HG02571 (cell line): ENCODE measurements around the gene TENM3.

ENCODE experiments used
- ATAC-seq: cut with Tn5 transposase; IDR thresholded peaks from one replicate; pipeline ENCODE4 v1.9.1; 2021; ENCODE audit warnings: mild to moderate bottlenecking, moderate library complexity; ENCODE audit not compliant: unreplicated experiment

TENM3 gene

DNA sequence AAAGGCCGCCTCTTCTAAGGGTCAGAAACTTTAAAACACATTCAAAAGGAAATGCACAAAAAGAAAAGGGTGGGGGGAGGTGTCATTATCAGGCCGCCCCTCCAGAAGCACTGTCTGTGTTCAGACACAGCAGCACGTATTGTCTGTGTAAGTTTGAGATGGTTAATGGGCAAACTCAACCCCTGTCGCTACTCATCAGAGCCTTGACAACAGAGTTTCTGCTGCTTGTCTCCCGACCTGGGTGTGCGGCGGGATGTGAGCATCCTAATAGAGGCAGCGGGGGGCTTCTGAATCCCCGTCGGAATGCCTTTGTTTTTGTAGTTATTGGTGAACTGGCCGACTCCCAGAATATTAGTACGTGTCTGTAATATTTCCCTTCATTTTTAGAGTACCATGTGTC lies 515.1 kb downstream of the TENM3 start:
- no peak for ATAC-seq

DNA sequence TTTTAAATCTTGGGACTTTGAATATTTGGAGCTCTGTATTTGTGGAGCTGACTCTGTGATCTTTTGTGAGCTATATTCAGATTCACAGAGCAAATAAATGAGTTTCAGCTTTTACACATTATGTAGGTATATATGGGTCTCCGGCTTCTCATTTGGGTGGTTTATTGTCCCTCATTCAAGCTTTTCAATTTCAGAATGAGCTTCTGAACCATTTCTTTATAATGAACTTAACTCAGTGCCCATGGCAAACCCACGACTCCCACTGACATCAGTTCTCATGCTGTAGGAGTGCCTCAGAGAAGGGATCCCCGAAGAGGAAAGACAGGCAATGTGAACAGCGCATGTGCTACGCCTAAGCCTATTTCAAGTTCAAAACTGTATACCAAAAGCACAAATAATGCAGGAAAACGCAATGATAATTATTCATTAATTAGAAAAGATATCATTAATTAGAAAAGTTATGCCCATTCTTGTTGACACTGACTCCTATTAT lies 517.4 kb downstream of the TENM3 start:
- ATAC-seq = no peak

DNA sequence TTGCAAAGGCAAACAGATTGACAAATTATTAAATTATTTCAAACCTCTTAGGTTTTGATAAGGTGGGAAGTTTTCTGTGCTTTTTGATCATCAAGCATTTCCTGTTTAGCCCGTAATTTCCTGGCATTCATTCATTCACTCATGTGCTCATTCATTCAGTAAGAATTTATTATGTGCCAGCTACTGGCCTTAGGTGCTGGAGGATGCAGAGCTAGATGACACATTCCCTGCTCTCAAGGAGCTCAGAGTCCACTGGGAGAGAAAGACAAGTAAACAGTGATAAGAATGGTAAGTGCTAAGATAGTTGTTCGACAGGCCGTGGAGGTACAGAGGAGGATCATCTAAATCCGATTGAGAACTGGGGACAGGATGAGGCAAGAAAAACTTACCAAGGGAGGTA lies 520.9 kb downstream of the TENM3 start:
- no peak for ATAC-seq

DNA sequence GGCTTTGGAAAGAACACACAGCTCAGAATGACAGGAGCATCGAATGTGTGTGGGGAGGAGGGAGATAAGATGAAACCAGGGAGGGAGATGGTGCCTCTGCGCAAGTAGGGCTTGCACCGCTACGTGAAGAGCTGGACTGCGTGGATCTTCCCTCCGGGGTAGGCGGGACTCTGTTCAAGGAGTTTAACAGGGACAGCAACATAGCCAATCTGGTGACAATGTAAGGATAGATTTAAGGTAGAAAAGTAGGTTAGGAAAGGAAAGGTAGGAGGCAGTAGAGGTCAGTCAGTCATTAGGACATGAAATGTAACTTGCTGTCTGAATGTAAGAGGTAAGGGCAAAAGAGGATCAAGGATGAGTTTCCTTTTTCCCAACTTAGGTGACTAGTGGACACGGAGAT lies 521.4 kb downstream of the TENM3 start:
- no peak for ATAC-seq

DNA sequence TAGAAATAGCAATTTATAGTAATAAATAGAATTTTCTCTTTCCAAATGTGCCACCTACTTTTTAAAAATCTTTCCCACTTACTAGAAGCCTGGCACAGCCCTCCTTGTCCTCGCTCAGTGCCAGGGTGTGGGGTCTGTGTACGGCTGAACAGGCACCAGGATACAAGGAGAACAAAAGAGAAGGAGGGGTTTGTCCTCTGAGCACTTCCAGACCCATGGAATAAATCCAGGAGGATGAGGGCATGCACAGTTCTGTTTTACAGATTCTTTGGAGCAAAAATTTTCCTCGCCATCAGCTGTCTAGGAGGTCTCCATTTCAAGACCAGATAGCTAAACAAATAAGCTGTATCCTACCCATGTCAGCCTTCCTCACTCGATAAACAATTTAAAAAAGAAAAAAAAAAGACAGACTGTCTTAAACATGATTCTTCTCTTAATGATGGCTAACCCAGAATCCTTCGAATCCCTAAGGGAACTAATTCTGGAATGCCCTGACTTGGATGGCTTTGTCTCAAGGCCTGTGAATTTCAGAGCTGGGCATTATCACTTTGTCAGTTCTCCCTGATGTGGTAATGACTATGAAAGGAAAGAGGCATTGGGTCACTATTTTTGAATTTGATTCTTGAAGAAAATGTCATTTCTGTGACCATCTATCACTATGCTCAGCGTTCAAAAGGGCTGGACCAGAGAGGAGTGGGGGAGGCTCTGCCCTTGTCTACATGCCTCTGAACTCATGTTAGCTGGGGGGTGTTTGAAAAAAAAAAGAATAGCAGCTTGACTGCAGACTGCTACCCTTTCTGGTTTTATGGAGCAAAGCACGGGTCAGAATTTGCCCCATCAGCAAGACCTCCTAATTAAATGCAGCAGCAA lies 523.0 kb downstream of the TENM3 start:
- ATAC-seq = no peak

DNA sequence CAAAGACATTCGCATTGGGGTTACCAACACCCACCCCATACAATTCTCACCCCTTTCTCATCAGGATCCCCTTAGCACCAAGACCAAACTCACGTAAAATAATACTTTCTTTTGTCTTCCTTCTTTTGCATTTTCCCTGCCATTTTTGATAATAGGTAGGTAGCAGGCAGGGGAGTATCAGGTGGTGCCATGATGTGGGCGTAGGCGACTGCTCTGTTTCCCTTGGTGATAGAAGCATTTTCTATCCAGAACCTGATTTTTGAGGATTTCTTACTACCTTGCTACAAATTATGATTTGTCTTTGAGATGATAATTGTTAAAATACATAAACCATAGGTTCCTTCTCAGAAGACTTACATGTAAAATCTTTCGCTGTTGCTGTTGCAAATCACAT lies 523.7 kb downstream of the TENM3 start:
- no peak for ATAC-seq

DNA sequence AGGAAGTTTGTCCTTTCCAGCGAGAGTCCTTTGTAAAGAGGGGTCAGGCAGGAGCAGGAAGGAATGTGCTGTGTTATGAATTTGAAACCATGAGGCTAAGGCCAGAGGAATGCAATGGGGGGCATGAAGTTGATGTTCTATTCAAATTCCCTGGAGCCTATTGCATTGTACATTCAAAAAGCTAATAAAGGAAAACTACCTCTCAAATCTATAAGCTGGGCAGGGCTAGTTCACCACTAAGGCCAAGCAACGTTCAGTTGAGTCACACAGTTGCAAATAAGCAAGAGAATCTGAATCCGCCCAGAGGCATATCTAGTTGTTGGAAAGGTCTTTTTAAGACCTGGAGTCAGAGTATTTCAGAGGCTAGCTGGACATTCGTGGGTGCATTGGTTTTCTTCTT lies 525.6 kb downstream of the TENM3 start:
- no peak for ATAC-seq

DNA sequence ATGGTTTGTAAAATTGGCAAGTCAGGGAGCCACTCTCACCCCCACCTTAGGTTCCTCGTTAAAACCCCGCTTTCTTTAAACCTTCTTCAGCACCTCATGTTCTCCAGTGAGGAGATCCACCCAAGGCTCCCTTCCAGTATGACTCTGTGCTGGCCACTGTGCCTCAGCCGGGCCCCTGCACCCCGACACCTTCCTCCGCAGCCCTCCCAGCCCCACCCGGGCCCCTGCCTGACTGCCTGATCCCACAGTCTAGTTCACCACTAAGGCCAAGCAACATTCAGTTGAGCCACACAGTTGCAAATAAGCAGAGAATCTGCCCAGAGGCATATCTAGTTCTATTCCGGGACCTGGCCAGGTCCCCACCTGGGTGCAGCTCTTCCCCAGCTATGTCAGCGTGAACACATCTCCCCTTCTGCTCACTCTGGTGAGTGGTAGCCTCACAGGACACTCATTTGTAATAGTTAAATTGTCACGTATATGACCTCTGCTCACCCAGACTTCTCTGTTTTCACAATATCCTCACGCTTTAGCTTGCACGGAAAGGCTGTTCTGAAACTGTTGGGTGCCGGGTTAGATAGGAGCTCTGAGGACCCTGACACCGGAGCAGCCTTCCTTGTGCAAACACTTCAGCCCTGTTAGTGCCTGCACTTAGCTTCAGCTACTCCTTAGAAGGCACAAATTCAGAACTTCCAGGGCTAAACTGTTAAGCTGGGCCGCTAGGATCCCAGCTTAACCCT lies 527.2 kb downstream of the TENM3 start:
- ATAC-seq = no peak

DNA sequence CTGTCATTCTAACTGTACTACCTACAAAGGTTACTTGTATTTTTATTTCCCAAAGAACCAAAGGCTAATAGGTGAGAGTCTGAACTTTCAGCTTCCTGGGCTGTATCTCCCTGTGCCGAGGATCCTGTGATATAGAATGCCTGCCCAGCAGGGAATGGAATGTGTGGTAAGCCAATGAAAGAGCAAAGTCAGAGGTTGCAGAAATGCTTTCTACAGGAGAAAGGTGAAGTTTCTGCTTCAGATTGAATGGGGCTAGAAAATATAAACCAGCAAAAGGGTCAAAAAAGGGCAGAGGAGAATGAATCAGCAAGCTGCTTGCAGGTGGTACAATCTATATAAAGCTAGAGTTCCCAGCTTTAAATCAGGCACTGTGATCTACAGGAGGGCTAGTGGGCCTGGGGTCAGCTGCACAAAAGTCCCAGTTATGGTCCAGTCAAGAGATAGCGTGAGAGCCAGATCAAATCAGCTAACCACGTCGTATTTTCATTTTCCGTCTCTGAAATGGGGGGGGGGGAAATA lies 527.9 kb downstream of the TENM3 start:
- ATAC-seq = no peak

DNA sequence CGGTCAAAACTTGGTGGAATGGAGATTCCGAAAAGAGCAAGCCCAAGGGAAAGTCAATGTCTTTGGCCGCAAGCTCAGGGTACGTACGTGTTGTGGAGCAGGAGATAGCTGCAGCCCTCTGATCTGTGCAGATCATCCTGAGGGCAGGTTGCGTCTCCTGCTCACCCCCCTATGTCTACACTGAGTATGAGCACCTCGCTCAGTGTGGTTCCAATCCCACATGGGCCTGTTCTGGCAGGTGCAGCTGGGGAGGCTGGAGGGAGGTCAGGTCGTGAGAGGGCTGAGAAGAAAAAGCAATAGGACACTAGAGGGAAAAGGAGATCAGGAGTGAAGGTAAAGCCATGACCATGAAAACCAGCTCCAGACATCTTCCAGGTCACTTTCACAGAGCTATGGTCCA lies 531.9 kb downstream of the TENM3 start:
- ATAC-seq = no peak

DNA sequence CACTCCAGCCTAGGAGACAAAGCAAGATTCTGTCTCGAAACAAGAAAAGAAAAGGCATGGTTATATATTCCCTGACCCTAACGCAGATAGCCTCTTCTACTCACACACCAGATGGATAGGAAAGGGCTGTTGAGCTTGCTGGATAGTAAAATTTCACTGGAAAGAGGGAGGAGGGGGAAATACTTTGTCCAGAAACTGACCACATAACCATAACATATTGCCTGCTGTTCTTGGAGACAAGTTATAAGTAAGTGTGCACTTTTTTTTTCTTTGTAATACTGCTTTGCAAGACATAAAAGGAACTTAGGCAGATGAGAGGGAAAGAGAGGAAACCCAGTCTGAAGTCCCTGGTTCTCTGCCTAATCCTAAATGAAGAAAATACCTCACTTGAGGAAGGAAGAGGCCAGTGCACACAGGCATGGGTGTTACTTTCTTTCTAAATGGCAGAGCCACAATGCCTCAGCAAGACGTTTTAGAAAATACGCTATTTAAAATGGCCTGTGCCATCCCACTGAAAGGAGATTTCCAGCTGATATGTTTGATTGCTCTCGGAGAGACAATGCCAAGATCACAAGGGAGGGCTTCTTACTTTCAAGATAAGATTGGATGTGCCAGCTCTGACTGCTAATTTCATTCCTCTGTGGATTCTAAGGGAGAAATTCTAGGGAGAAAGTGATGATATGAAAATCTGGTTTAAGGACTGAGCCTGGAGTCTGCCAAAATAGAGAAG lies 533.3 kb downstream of the TENM3 start:
- no peak for ATAC-seq

DNA sequence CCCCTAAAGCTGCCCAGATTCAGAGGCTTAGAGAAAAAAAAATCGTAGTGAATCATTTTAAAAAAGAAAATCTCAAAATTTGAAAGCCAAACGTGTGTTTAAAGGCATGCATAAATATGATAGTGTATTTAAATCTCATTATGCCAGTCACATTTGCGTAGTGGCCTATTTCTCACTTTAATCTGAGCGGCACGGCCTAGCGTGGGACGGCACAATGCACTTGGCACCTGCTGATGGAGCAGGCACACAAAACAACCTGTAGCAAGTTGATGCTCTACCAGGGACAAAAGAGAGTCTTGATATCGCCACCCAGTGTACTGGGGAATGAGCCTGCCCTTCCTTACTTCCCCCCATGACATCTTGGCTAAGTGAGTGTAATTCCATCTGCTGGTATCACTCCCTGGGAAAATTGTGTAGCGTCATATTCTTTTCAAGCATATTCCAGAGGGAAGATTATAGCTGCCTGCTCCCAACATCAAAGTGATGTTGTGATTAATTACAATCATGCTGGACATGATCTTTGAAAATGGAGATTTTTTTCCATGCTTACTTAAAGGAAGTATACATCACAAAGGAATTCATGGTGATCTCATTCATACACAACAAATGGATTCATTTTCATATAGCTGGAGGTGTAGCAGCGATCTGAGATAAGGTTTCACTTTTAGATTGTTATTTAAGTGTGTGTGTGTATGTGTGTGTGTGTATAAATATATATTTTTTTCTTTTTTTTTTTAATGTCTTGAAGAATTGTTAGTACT lies 535.2 kb downstream of the TENM3 start:
- ATAC-seq = no peak

DNA sequence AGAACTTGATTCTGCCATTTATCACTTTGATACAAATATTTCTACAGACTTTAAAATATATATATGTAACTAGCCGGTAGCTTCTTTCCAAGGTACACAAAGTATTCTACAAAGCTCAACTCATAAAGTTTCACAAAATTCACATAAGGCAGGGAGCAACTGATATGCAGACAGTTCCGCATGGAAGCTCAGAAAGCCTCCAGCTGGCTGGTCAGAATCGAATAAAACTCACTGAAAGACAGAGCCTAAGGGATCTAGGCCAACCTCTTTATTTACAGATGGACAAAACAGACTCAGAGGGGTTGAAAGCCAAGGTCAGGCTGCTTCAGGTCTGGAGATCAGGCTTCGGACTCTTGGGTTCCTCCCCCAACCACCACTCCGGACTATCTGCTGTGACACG lies 543.8 kb downstream of the TENM3 start:
- no peak for ATAC-seq

DNA sequence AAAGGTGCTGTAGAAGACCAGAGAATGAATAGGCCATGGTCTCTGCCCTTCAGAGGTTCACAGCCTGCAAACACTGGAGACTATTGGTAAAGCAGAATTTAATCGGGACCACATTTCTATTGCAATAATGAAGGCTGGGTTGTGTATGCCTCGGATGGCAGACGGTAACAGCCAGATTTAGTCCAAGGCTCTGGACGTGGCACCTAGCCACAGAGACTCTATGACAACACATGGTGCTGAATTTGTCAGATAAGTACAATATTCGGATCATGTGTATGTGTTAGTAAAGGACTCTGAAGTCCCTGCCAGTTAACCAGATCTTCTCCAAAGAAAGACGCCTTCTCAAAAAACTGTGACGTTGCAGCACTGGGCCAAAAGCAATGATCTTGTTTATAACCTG lies 545.0 kb downstream of the TENM3 start:
- no peak for ATAC-seq

DNA sequence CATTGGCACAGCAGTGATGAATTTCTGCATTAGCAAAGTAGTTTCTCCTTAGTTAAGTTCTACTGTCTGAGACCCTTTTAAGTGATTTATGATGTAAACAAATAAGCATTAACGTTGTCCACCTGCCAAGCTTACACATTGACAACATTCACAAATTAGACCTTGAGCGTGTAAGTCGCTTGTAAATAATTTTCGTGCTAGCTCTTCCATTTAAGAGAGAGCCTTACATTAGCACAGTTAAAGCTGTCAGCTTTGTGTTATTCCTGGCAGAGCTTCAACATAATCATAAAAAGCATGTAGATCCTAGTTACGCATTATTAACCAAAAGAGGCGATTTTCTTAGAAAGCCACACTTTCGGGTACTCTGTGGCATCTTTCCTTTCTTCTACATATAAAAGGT lies 546.3 kb downstream of the TENM3 start:
- ATAC-seq = no peak

DNA sequence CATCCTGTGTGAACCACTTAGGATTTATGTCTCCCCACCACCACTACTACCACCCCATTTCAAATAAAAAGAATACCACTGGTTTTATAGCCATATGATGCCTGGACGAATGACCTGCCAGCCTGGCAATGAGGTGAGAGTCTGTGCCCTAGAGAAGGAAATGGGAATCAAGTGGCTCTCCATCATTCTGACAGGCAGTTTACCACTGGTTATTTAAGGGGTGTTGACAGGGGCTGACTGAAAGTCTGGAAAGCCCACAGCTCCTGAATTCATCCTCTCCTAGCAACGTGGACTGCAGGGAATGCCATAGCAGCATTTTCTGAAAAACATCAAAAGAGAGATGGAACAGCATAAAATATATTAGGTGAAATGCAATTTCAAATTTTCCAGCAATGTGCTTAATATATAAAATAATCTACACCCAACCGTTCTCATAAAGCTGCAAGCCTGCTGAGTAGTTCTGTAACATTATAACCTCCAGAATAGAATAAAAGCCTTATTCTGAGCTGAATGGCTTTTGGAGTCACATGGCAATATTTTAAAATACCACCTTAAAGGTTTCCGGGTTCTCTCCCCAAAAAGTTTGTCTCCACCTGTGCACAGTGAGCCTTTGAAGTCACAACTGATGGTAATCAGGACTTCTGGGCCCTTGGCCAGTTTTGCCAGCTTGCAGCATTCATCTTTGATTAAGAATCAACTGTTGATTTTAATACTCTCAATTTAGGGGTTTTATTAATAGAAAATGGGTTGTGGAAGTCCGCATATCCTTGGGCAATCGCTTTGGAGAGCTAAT lies 552.4 kb downstream of the TENM3 start:
- no peak for ATAC-seq

DNA sequence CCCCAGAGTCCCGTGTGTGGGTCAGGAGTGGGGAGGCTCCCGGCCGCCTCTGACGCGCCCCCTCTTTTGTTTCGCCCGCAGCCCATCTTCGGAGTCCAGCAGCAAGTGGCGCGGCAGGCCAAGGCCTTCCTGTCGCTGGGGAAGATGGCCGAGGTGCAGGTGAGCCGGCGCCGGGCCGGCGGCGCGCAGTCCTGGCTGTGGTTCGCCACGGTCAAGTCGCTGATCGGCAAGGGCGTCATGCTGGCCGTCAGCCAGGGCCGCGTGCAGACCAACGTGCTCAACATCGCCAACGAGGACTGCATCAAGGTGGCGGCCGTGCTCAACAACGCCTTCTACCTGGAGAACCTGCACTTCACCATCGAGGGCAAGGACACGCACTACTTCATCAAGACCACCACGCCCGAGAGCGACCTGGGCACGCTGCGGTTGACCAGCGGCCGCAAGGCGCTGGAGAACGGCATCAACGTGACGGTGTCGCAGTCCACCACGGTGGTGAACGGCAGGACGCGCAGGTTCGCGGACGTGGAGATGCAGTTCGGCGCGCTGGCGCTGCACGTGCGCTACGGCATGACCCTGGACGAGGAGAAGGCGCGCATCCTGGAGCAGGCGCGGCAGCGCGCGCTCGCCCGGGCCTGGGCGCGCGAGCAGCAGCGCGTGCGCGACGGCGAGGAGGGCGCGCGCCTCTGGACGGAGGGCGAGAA lies 556.5 kb downstream of the TENM3 start:
- no peak for ATAC-seq

DNA sequence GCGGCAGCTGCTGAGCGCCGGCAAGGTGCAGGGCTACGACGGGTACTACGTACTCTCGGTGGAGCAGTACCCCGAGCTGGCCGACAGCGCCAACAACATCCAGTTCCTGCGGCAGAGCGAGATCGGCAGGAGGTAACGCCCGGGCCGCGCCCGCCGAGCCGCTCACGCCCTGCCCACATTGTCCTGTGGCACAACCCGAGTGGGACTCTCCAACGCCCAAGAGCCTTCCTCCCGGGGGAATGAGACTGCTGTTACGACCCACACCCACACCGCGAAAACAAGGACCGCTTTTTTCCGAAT lies 557.0 kb downstream of the TENM3 start:
- ATAC-seq = no peak

DNA sequence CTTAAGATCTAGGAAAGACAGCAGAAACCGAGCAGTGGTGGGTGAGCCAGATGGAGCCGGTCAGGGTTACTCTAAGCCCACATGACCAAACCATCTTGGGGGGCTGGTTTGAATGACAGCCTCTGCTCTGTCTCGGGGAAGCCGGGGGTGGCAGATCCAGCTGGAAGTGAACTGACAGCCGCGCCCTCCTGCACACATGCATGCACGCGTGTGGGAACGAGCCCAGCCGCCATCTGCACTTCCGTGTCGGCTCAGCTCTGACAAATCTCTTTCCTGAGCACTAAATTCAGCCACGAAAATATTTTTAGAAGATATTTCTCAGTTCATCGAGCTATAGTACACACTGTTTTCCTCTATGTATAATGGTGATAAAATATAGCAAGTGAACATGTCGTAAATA lies 558.4 kb downstream of the TENM3 start:
- ATAC-seq = no peak
